K562 (cell line): Measurements from ENCODE around the gene SORT1. TPM values are rescaled to one million over a fixed set of nuclear protein-coding genes. Genes with fewer than 3 reads are reported as not detected.
A peak's percentile ranks its signal among the peaks of the same experiment; 100 is the strongest.

ENCODE experiments used
- ATAC-seq: fragments of 200-7000 bp; cut with Tn5 transposase; 3 replicates; pipeline ENCODE4 v1.9.1; 2020; ENCODE audit warnings: moderate library complexity
- BruUV-seq: library from RNA; stranded (reverse); fragments of 400-500 nt; replicated peaks from 2 replicates; lab custom pipeline; 2021; lab: Mats Ljungman, UMichigan
- CTCF ChIA-PET: fragments of 300-600 bp; formaldehyde crosslinking; extraction: SDS; loops from one replicate; lab custom pipeline; 2021; ENCODE audit warnings: low intra/inter-chr PET ratio; lab: Yijun Ruan, JAX
- POLR2A ChIA-PET: fragments of 300-600, 350-650 bp; sonication (Branson Sonifier 250); formaldehyde crosslinking; extraction: SDS; loops from one replicate; lab custom pipeline; 2021; ENCODE audit warnings: antibody characterized with exemption, inconsistent platforms; lab: Yijun Ruan, JAX
- DNase-seq, 4 experiments: peaks; one replicate each; pipeline versions ENCODE4 v3.0.0 to v3.0.0-alpha.2; 2011 to 2018; ENCODE audit warnings: low spot score in 3 of 4, mixed read lengths in 3 of 4; ENCODE audit errors: extremely low read depth in 1 of 4
- FAIRE-seq: peaks from 2 replicates; lab custom pipeline; 2011; peaks lifted over from hg19 to GRCh38; lab: Jason Lieb, UNC
- H2AFZ ChIP-seq: 2 replicates; pipeline ENCODE4 v1.6.0; 2011; ENCODE audit warnings: low read depth, low read length, control low read depth, inconsistent platforms
- H3K27ac ChIP-seq: fragments of 200-600 bp; 3 replicates; pipeline ENCODE4 v1.8.0; 2011; ENCODE audit warnings: low read depth, mild to moderate bottlenecking, control low read depth, inconsistent platforms, low read length, moderate library complexity, mixed read lengths; ENCODE audit errors: extremely low read depth
- H3K27me3 ChIP-seq, 2 experiments: fragments of 300-600 bp in 1 of 2; 2 replicates in 1 of 2; 3 replicates in 1 of 2; pipeline versions ENCODE4 v1.6.0 to v1.8.0; 2011; ENCODE audit warnings: inconsistent platforms in 2 of 2, low read length in 2 of 2, mild to moderate bottlenecking in 1 of 2, mixed read lengths in 1 of 2, moderate library complexity in 1 of 2; ENCODE audit not compliant: control insufficient read depth in 2 of 2, insufficient read depth in 2 of 2
- H3K36me3 ChIP-seq: fragments of 300-600 bp; 3 replicates; pipeline ENCODE4 v1.8.0; 2011; ENCODE audit warnings: mild to moderate bottlenecking, low read length, inconsistent platforms; ENCODE audit not compliant: control insufficient read depth, insufficient read depth
- H3K4me1 ChIP-seq, 2 experiments: fragments of 200-600 bp in 1 of 2; replicated peaks in 1 of 2; 2 replicates in 1 of 2; 3 replicates in 1 of 2; pipeline versions ENCODE4 v1.5.1 to v1.8.0; 2011; ENCODE audit warnings: inconsistent platforms in 2 of 2, low read length in 2 of 2, mild to moderate bottlenecking in 1 of 2, mixed read lengths in 1 of 2, moderate library complexity in 1 of 2; ENCODE audit not compliant: control insufficient read depth in 2 of 2, insufficient read depth in 2 of 2
- H3K4me2 ChIP-seq: 2 replicates; pipeline ENCODE4 v1.6.1; 2011; ENCODE audit warnings: low read length, control low read depth, inconsistent platforms, mixed read lengths; ENCODE audit not compliant: insufficient read depth
- H3K4me3 ChIP-seq: fragments of 200-600 bp; sonication (generic), shearing (Covaris generic); 2 replicates; pipeline ENCODE4 v1.5.1; 2016; ENCODE audit warnings: control low read depth, inconsistent platforms
- H3K79me2 ChIP-seq: fragments of 200-600 bp; 3 replicates; pipeline ENCODE4 v1.8.0; 2011; ENCODE audit warnings: low read length, inconsistent platforms; ENCODE audit not compliant: control insufficient read depth, insufficient read depth
- H3K9ac ChIP-seq, 2 experiments: 2 replicates each; pipeline versions ENCODE4 v1.6.0 to v1.6.1; 2011; ENCODE audit warnings: low read depth in 2 of 2, low read length in 2 of 2, control low read depth in 1 of 2, inconsistent platforms in 1 of 2, mild to moderate bottlenecking in 1 of 2, mixed read lengths in 1 of 2; ENCODE audit not compliant: insufficient read depth in 1 of 2
- H3K9me1 ChIP-seq: one replicate; pipeline ENCODE4 v1.6.0; 2011; ENCODE audit warnings: inconsistent platforms, mild to moderate bottlenecking, low read length, moderate library complexity; ENCODE audit not compliant: control insufficient read depth, insufficient read depth
- H3K9me3 ChIP-seq: replicated peaks from 2 replicates; pipeline ENCODE4 v1.5.1; 2011; ENCODE audit warnings: low read depth, low read length, inconsistent platforms; ENCODE audit not compliant: control insufficient read depth, insufficient read depth
- H4K20me1 ChIP-seq: replicated peaks from 2 replicates; pipeline ENCODE4 v1.6.1; 2011; ENCODE audit warnings: low read length, inconsistent platforms, mixed read lengths; ENCODE audit not compliant: control insufficient read depth, insufficient read depth
- ARID1B ChIP-seq: fragments of 450-650 bp; IDR thresholded peaks from 2 replicates; pipeline ENCODE4 v1.6.1; 2016; ENCODE audit warnings: antibody characterized with exemption, mild to moderate bottlenecking, inconsistent platforms
- BHLHE40 ChIP-seq: IDR thresholded peaks from 2 replicates; pipeline ENCODE4 v1.6.1; 2011; ENCODE audit warnings: low read length, improper control_type of control experiment
- CBFA2T3 ChIP-seq: fragments of 450-650 bp; IDR thresholded peaks from 2 replicates; pipeline ENCODE4 v1.6.1; 2017
- CBFB ChIP-seq: sonication (generic); formaldehyde crosslinking; IDR thresholded peaks from 2 replicates; pipeline ENCODE4 v1.4.0; 2020; ENCODE audit warnings: mild to moderate bottlenecking, missing genetic modification reagents
- FOXK1 ChIP-seq: sonication (generic); formaldehyde crosslinking; IDR thresholded peaks from 2 replicates; pipeline ENCODE4 v1.8.0; 2022; ENCODE audit warnings: missing genetic modification reagents, mild to moderate bottlenecking, borderline replicate concordance
- ZFPM2 ChIP-seq: fragments of 250-450 bp; sonication (Bioruptor Pico); IDR thresholded peaks from 2 replicates; pipeline ENCODE4 v1.5.1; 2022; ENCODE audit warnings: mild to moderate bottlenecking
- ZNF143 ChIP-seq: sonication (generic); formaldehyde crosslinking; IDR thresholded peaks from 2 replicates; pipeline ENCODE4 v1.9.0; 2022; ENCODE audit warnings: mild to moderate bottlenecking, missing genetic modification reagents
- ZNF24 ChIP-seq: fragments of 450-650 bp; IDR thresholded peaks from 2 replicates; pipeline ENCODE4 v1.6.1; 2016
- ZNF77 ChIP-seq: fragments of 250-450 bp; sonication (Bioruptor Pico); IDR thresholded peaks from 2 replicates; pipeline ENCODE4 v1.5.0; 2020
- WGBS: fragments of 100-300 bp; shearing (Covaris generic); methylation state at CpG from one replicate; pipeline ENCODE4 v1.1.6; 2016; ENCODE audit warnings: low coverage, mixed read lengths; ENCODE audit not compliant: insufficient coverage; ENCODE audit errors: missing lambda C conversion rate; 5-methylcytosine and 5-hydroxymethylcytosine counted together
- in situ Hi-C: fragments of 300-500 bp; cut with MboI; formaldehyde crosslinking; loops from 4 replicates; pipeline ENCODE4 v1.15.0; 2018; ENCODE audit warnings: inconsistent platforms, mixed read lengths
- intact Hi-C: fragments of 100-400 bp; cut with micrococcal nuclease; formaldehyde crosslinking; loops from 2 replicates; pipeline ENCODE4 v1.14.2; 2022
- polyA plus RNA-seq, 8 experiments: library from polyadenylated mRNA; depleted of rRNA in 4 of 8; stranded (reverse) in 5 of 8; unstranded in 3 of 8; fragments of >200 nt; fragmentation: Nextera tagmentation in 2 of 8; fragmentation: Illumina TruSeq in 1 of 8; extraction: Ambion mirVana in 2 of 8; extraction: Trizol in 1 of 8; gene quantifications; 2 replicates each; pipeline versions ENCODE4 v1.2.1 to v1.2.3, GENCODE V29; 2011 to 2014; ENCODE audit warnings: inconsistent platforms in 1 of 8, missing spikeins in 1 of 8
- total RNA-seq, 7 experiments: library from RNA; depleted of rRNA in 6 of 7; stranded (reverse); fragments of >200 nt in 6 of 7; fragmentation: Illumina TruSeq in 2 of 7; extraction: Trizol in 2 of 7; gene quantifications; 2 replicates each; pipeline versions ENCODE4 v1.2.1 to v1.2.3, GENCODE V29; 2011 to 2021; ENCODE audit warnings: low replicate concordance in 1 of 7
- TF ChIP-seq, protein P1 (sequence below): fragments of 200-800 bp; sonication (Bioruptor generic); IDR thresholded peaks from 2 replicates; pipeline ENCODE4 v1.6.1; 2016; ENCODE audit warnings: missing genetic modification characterization, missing compliant biosample characterization

SORT1 gene
- total and polyA plus RNA-seq, 9 of the 15 experiments (the other 6 are each of a cell fraction or from before 2014, with no cell fraction given), result 27.4 to 112 (median 65.0) TPM

DNA sequence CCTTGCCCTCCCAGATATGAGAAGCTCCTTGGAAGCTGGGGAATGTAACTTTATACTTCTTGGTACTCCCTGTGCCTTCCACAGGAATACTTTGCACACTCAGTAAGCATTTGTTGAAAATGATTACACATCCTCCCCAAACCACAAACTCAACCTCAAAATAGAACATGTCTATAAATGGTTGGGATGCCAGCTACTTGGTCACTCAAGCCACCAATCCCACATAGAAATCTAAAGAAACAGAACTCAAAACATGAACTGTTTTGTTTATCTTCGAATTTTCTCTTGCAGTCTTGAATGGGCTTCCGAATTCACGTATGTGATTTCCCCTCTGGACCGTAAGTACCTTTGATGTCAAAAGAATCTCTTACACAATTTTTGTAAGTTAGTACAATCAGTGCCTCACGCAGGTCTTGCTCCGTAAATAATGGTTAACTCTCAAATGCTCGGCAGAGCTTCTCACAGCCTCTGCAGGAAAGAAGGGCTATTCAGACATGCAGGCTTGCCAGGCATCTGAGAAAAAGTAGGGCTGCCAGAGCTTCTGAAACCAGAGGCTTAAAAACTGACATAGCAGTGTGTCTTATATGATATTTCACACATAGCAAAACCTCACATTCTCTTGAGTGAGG, 26.9 kb downstream of the SORT1 start (continued):
- TF ChIP-seq, protein P1, sequence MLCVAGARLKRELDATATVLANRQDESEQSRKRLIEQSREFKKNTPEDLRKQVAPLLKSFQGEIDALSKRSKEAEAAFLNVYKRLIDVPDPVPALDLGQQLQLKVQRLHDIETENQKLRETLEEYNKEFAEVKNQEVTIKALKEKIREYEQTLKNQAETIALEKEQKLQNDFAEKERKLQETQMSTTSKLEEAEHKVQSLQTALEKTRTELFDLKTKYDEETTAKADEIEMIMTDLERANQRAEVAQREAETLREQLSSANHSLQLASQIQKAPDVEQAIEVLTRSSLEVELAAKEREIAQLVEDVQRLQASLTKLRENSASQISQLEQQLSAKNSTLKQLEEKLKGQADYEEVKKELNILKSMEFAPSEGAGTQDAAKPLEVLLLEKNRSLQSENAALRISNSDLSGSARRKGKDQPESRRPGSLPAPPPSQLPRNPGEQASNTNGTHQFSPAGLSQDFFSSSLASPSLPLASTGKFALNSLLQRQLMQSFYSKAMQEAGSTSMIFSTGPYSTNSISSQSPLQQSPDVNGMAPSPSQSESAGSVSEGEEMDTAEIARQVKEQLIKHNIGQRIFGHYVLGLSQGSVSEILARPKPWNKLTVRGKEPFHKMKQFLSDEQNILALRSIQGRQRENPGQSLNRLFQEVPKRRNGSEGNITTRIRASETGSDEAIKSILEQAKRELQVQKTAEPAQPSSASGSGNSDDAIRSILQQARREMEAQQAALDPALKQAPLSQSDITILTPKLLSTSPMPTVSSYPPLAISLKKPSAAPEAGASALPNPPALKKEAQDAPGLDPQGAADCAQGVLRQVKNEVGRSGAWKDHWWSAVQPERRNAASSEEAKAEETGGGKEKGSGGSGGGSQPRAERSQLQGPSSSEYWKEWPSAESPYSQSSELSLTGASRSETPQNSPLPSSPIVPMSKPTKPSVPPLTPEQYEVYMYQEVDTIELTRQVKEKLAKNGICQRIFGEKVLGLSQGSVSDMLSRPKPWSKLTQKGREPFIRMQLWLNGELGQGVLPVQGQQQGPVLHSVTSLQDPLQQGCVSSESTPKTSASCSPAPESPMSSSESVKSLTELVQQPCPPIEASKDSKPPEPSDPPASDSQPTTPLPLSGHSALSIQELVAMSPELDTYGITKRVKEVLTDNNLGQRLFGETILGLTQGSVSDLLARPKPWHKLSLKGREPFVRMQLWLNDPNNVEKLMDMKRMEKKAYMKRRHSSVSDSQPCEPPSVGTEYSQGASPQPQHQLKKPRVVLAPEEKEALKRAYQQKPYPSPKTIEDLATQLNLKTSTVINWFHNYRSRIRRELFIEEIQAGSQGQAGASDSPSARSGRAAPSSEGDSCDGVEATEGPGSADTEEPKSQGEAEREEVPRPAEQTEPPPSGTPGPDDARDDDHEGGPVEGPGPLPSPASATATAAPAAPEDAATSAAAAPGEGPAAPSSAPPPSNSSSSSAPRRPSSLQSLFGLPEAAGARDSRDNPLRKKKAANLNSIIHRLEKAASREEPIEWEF (CRISPR knock-in tag), result 0 out of 2 replicates have a peak, but pooled peaks have one; percentile 6
- TF ChIP-seq ZFPM2 (CRISPR knock-in tag) (no peak), ARID1B (no peak), CBFB (CRISPR knock-in tag) (no peak)

DNA sequence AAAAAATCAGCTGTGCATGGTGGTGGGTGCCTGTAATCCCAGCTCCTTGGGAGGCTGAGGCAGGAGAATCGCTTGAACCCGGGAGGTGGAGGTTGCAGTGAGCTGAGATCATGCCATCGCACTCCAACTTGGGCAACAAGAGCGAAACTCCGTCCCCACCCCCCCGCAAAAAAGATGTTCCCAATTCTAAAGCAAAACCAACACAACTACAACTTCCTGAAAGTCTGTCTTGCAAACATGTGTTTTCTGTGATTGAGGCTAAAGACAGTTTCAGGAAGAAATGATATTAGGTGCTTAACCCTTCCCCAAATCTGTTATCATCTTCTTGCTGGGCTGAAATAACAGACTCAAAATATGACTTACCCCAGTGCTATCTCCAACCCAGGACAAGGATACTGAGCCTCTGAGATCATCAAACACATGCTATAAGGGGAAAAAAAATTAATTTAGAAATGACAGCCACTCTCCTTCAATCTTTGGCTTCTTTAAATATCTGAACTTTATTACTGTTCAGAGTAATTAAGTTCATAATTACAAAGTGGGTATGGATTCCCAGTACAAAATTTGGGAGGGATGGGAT, 28.5 kb downstream of the SORT1 start:
- Histone ChIP-seq H3K27me3 (no peaks in the 10 kb centered on the region), H3K27ac (no peak overlapping the region), H3K79me2 (peaks cover 58% of the 10 kb centered on the region), H3K9me3 (no peaks in the 10 kb centered on the region), H3K4me3 (no peak overlapping the region), H4K20me1 (no peaks in the 10 kb centered on the region), H3K4me2 (no peak overlapping the region), H3K36me3 (peaks cover 56% of the 10 kb centered on the region), H3K9ac (no peak overlapping the region), H2AFZ (no peak overlapping the region), H3K4me1 (peaks cover 13 to 37% of the 10 kb centered on the region in 2 experiments), H3K9me1 (peaks cover 4% of the 10 kb centered on the region)
- no TSS peak for BruUV-seq
- POLR2A ChIA-PET, result interaction anchor here (0.6 to 1.1 kb wide), 3 partner anchors 13 to 179 kb away, joined by 3 to 4 read pairs (median 4); partner anchors contain the start of gene GNAI3
- no peak for FAIRE-seq
- DNase-seq, result no peak
- CTCF ChIA-PET, result no interaction called here
- WGBS, result 85% methylated on average over 5 of the region's 6 CpGs
- ATAC-seq, result no peak
- TF ChIP-seq CBFA2T3, result 0 out of 2 replicates have a peak, but pooled peaks have one; percentile 11
- TF ChIP-seq BHLHE40, result no peak
- TF ChIP-seq ZNF77 (CRISPR knock-in tag), result no peak
- TF ChIP-seq FOXK1 (CRISPR knock-in tag), result no peak
- no peak for TF ChIP-seq ZNF143 (CRISPR knock-in tag)
- peak; percentile 60; the same call in 1 of the 2 replicates for TF ChIP-seq ZNF24
- in situ Hi-C loops, result no loop called here
- intact Hi-C loops, result no loop called here
